BLaER1 treated with 17β-estradiol and CSF1 and Interleukin-3, amounts not matched to agents 10 nM and 100 nM (cell line): ENCODE data around the gene TRIM15.
"Not testable (repeated sequence)": the region's sequence is repeated elsewhere in the genome, so short reads cannot be mapped to it uniquely, and the experiment has no call there.

ENCODE experiments used
- H3K27ac ChIP-seq, 11 experiments: shearing (Covaris generic); formaldehyde crosslinking; 2 replicates each; pipeline ENCODE4 v1.8.1; 2022
- H3K27me3 ChIP-seq, 11 experiments: shearing (Covaris generic); formaldehyde crosslinking; 2 replicates each; pipeline ENCODE4 v1.8.1; 2022
- H3K36me3 ChIP-seq, 11 experiments: shearing (Covaris generic); formaldehyde crosslinking; 2 replicates each; pipeline ENCODE4 v1.8.1; 2022
- H3K4me1 ChIP-seq, 10 experiments: shearing (Covaris generic); formaldehyde crosslinking; 2 replicates each; pipeline ENCODE4 v1.8.1; 2022
- H3K4me2 ChIP-seq, 11 experiments: shearing (Covaris generic); formaldehyde crosslinking; 2 replicates each; pipeline ENCODE4 v1.8.1; 2022
- H3K4me3 ChIP-seq, 10 experiments: shearing (Covaris generic); formaldehyde crosslinking; 2 replicates each; pipeline ENCODE4 v1.8.1; 2022
- H3K9ac ChIP-seq, 11 experiments: shearing (Covaris generic); formaldehyde crosslinking; 2 replicates each; pipeline ENCODE4 v1.8.1; 2022
- H3K9me3 ChIP-seq, 11 experiments: shearing (Covaris generic); formaldehyde crosslinking; replicated peaks in 1 of 11; 2 replicates each; pipeline ENCODE4 v1.8.1; 2022
- H4K20me1 ChIP-seq, 11 experiments: shearing (Covaris generic); formaldehyde crosslinking; 2 replicates each; pipeline ENCODE4 v1.8.1; 2022
- Cebpa-rat ChIP-seq, 11 experiments: shearing (Covaris generic); IDR thresholded peaks; 2 replicates each; pipeline ENCODE4 v1.8.1; 2022

The TRIM15 gene

DNA sequence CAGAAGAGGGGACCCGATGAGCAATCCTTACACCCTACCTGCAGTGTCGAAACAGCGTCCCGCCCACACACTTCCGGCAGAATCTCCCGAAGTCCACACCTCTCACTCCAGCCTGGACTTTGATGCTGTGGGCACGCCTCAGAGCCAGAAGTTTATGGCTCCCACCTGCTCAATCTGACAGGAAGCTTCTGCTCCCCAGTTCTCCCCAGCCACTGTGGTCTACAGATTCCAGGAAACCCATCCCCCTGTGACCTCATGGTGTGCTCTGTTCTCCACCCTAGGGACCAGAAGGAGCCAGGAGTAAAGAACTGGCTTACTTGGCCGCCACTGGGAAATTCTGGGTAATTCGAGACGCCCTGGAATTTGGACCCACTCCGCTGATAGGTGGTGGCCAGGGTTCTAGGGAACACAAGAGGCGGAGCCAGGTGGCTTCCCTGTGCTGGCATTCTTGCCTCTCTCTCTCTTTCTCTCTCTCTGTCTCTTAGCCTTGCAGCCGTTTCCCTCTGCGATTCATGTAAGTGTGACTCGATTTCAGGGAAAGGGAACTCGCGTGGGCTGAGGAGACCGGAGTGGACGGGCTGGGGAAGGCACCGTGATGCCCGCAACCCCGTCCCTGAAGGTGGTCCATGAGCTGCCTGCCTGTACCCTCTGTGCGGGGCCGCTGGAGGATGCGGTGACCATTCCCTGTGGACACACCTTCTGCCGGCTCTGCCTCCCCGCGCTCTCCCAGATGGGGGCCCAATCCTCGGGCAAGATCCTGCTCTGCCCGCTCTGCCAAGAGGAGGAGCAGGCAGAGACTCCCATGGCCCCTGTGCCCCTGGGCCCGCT lies at the start of gene TRIM15:
Gene TRIM15, plus strand, starts transcription at position 457 of the 828 bp plus-strand sequence. Its CDS starts 139 bp downstream, at position 596.
- no peak within 1 kb of the TSS for H3K27ac ChIP-seq
- no peaks in the 10 kb centered on the region for H3K27me3 ChIP-seq
- H3K4me2 ChIP-seq, result peak within 1 kb of the TSS in 10 of 11 experiments; percentile 8 to 46 (median 32); a peak in 15 of 22 replicates
- no peaks in the 10 kb centered on the region for H3K36me3 ChIP-seq
- peaks cover 2 to 13% (median 8%) of the 10 kb centered on the region in 10 experiments; a peak in 18 of 20 replicates for H3K4me1 ChIP-seq
- H3K9ac ChIP-seq, result no peak within 1 kb of the TSS
- H3K4me3 ChIP-seq, result no peak within 1 kb of the TSS
- H3K9me3 ChIP-seq, result no peaks in the 10 kb centered on the region
- no peaks in the 10 kb centered on the region for H4K20me1 ChIP-seq
- TF ChIP-seq Cebpa-rat (IDR thresholded peaks at IDR 0.05), result no peak

- Histone ChIP-seq H3K9ac (no peak overlapping the region), H3K4me2 (0 out of 22 replicates have a peak overlapping the region, but pooled peaks of 1 of the 11 experiments have one; percentile 5), H3K9me3 (no peaks in the 10 kb centered on the region), H3K36me3 (no peaks in the 10 kb centered on the region), H3K4me1 (peaks cover 0 to 39% (median 19%) of the 10 kb centered on the region in 10 experiments; a peak in 15 of 20 replicates), H4K20me1 (no peaks in the 10 kb centered on the region), H3K4me3 (no peak overlapping the region), H3K27me3 (peaks cover 3 to 21% (median 15%) of the 10 kb centered on the region in 11 experiments; a peak in 19 of 22 replicates), H3K27ac (no peak overlapping the region)
- no peak for TF ChIP-seq Cebpa-rat (IDR thresholded peaks at IDR 0.05)
These were observed 49.5 kb upstream of the TRIM15 start for GRCh38 chr6:30113841-30114240.

DNA sequence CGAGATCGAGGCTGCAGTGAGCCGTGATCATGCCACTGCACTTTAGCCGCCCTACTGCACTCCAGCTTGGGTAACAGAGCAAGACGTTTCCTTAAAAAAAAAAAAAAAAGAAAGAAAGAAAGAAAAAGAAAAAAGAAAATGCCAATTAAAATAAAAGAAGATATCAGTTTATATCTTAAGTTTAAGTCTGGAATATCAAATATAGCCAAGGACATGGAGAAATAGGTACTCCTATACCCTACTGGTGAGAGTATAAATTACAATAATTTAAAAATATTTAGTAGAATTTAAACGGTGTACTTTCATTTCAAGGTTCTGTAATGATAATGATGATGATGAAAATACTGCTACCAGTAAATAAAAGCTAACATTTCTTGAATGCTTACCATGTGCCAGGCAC lies 46.6 kb upstream of the TRIM15 start:
- Histone ChIP-seq H3K4me2 (peak overlapping the region in 2 of 11 experiments; percentile 38 to 72; a peak in 2 of 22 replicates), H3K27me3 (peaks cover 0 to 10% (median 4%) of the 10 kb centered on the region in 11 experiments; a peak in 13 of 22 replicates), H3K36me3 (no peaks in the 10 kb centered on the region), H4K20me1 (no peaks in the 10 kb centered on the region), H3K4me3 (no peak overlapping the region), H3K9ac (no peak overlapping the region), H3K27ac (no peak overlapping the region), H3K9me3 (no peaks in the 10 kb centered on the region), H3K4me1 (peaks cover 0 to 33% (median 7%) of the 10 kb centered on the region in 10 experiments; a peak in 13 of 20 replicates)
- no peak for TF ChIP-seq Cebpa-rat (IDR thresholded peaks at IDR 0.05)

DNA sequence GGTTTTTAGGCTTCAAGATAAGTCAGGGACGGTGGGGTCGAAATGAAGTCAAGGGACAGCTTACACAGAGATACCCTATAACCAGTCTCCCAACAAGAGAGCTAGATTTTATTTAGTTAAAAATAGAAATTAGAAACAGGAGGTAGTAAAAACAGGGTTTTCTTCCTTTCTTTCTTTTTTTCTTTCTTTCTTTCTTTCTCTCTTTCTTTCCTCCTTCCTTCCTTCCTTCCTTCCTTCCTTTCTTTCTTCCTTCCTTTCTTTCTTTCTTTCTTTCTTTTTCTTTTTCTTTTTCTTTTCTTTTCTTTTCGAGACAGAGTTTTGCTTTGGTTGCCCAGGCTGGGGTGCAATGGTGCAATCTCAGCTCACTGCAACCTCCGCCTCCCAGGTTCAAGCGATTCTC lies 44.7 kb upstream of the TRIM15 start:
- not testable (repeated sequence) for H3K27ac ChIP-seq, H4K20me1 ChIP-seq, H3K27me3 ChIP-seq, H3K4me3 ChIP-seq, H3K9ac ChIP-seq, H3K36me3 ChIP-seq, H3K9me3 ChIP-seq
- peaks cover 0 to 33% (median 7%) of the 10 kb centered on the region in 10 experiments; a peak in 14 of 20 replicates for H3K4me1 ChIP-seq
- H3K4me2 ChIP-seq, result peak overlapping the region in 3 of 11 experiments; percentile 14 to 29 (median 26); a peak in 5 of 22 replicates

DNA sequence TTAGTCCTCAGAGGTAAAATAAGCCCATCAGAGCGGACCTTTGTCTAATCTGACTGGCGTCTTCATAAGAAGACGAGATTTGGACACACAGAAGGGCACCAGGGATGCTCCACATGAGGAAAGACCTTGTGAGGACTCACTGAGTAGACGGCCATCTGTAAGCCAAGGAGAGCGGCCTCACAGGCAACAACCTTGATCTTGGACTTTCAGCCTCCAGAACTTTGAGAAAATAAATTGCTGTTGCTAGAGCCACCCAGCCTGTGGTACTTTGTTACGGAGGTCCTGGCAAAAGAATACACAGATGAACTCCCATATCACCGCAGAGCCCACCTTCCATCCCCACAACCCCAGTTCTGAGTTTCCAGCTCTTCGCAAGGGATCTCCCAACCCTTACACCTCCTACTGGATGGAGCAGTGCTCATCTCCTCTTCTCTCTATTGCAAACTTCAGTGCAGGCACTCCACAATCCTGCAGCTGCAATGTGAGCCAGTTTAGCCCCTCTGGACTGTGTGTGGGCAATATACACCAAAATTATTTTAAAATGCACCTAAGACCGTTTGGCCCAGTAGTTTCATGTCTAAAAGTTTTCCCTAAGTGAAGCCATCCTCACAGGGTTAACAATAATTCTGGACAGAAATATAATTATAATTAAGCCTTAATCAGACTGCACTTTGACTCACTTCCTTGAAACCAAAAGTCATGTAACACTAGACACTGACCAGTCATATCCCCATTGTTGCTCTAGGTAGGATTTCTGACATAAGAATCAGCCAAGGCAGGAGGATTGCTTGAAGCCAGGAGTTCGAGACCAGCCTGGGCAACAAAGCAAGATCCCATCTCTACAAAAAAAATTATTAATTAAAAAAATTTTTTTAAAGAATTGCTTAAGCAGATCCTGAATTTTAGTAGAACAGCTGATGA lies 41.6 kb upstream of the TRIM15 start:
- peaks cover 0 to 33% (median 7%) of the 10 kb centered on the region in 10 experiments; a peak in 14 of 20 replicates for H3K4me1 ChIP-seq
- H3K9ac ChIP-seq, result no peak overlapping the region
- no peak overlapping the region for H3K4me3 ChIP-seq
- H3K4me2 ChIP-seq, result no peak overlapping the region
- no peak overlapping the region for H3K27ac ChIP-seq
- TF ChIP-seq Cebpa-rat (IDR thresholded peaks at IDR 0.05), result no peak
- H4K20me1 ChIP-seq, result no peaks in the 10 kb centered on the region
- H3K27me3 ChIP-seq, result peaks cover 0 to 8% (median 2%) of the 10 kb centered on the region in 11 experiments; a peak in 9 of 22 replicates
- H3K9me3 ChIP-seq, result no peaks in the 10 kb centered on the region
- no peaks in the 10 kb centered on the region for H3K36me3 ChIP-seq

GRCh38 chr6:30122515-30122914 lies 40.8 kb upstream of the TRIM15 start:
- Histone ChIP-seq H3K4me2 (no peak overlapping the region), H3K27ac (no peak overlapping the region), H3K9ac (no peak overlapping the region), H3K27me3 (peaks cover 5 to 16% (median 10%) of the 10 kb centered on the region in 11 experiments), H3K4me3 (no peak overlapping the region), H4K20me1 (0 out of 22 replicates have a peak, but pooled peaks cover 0 to 5% (median 0%) of the 10 kb centered on the region in 11 experiments), H3K9me3 (no peaks in the 10 kb centered on the region), H3K4me1 (peaks cover under 1 to 33% (median 11%) of the 10 kb centered on the region in 10 experiments; a peak in 16 of 20 replicates), H3K36me3 (no peaks in the 10 kb centered on the region)
- TF ChIP-seq Cebpa-rat (IDR thresholded peaks at IDR 0.05), result no peak

DNA sequence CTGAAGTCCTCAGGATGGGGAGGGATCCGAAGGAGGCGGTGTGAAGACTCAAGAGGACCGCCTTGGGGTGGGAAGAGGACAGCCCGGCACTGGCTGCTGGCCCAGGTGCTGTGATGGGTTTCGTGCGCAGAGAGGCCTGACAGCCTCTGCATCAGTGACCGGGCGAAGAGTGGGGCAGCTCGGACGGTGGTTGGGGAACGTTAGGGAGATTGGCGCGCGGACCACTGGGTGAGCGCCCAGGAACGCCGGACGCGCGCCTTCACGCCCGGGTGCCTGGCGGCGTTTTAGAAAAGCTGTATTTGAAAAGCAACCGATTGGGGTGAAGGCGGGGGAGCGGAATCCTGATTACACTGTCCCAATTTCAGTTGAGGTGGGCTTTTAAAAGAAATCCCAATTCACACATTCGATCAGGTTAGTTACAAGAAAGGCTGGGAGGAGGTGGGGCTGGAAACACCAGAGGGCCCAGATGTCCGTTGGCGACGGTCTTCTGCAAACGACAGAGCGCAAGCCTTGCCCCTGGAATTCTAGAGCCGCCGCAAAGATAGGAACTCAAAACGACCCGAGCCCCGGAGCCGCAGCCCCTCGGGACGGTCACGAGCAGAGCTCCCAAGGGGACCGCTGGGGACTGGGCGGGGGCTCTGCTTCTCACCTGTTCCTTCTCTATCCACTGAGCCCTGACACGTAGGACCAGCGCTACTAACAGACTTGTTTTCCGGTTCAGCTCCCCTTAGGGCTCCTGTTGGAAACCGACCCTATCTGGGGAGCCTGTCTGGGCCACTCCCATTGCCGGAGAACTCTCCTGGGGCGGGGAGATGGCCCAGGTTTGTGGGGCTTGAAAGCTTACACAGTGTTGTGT lies 35.9 kb upstream of the TRIM15 start:
- no peaks in the 10 kb centered on the region for H3K9me3 ChIP-seq
- H3K36me3 ChIP-seq, result no peaks in the 10 kb centered on the region
- H3K27ac ChIP-seq, result no peak overlapping the region
- H3K9ac ChIP-seq, result peak overlapping the region in 10 of 11 experiments; percentile 2 to 50 (median 23); a peak in 11 of 22 replicates
- no peak for TF ChIP-seq Cebpa-rat (IDR thresholded peaks at IDR 0.05)
- peak overlapping the region; percentile 19 to 64 (median 45); a peak in 19 of 20 replicates for H3K4me3 ChIP-seq
- peak overlapping the region; percentile 76 to 95 (median 87) for H3K4me2 ChIP-seq
- 0 out of 22 replicates have a peak, but pooled peaks cover 0 to 5% (median 0%) of the 10 kb centered on the region in 11 experiments for H4K20me1 ChIP-seq
- H3K27me3 ChIP-seq, result peaks cover 21 to 43% (median 37%) of the 10 kb centered on the region in 11 experiments
- peaks cover 10 to 50% (median 30%) of the 10 kb centered on the region in 10 experiments; a peak in 18 of 20 replicates for H3K4me1 ChIP-seq
